ENCODE measurements around the gene MYO19.

- TF ChIP-seq CTCF (IDR thresholded peaks at IDR 0.05) (no peak), POLR2A (IDR thresholded peaks at IDR 0.05) (no peak)
Measured at GRCh38 chr17:36485805-36486203, 48.9 kb downstream of the MYO19 start.

Measured in right lobe of liver (tissue), 4 donors.